Chondrocyte (in vitro differentiated cells): ENCODE data around the gene PCDHB10. TPM values are rescaled to one million over a fixed set of nuclear protein-coding genes. Genes with fewer than 3 reads are reported as not detected.
"Not testable (repeated sequence)": the region's sequence is repeated elsewhere in the genome, so short reads cannot be mapped to it uniquely, and the experiment has no call there.

Source experiments
- DNase-seq: peaks from one replicate; pipeline ENCODE4 v3.0.0; 2021; ENCODE audit warnings: mixed read lengths, low spot score
- H3K27ac Mint-ChIP-seq: one replicate; pipeline ENCODE4 v1.8.0; 2021; ENCODE audit warnings: mild to moderate bottlenecking, moderate library complexity, mixed read lengths; ENCODE audit not compliant: unreplicated experiment
- H3K27me3 Mint-ChIP-seq: 2 replicates; pipeline ENCODE4 v1.8.0; 2021; ENCODE audit warnings: low read depth, mixed read lengths
- H3K36me3 Mint-ChIP-seq: 2 replicates; pipeline ENCODE4 v1.8.0; 2021; ENCODE audit warnings: low read depth, mixed read lengths
- H3K4me1 Mint-ChIP-seq: 2 replicates; pipeline ENCODE4 v1.8.0; 2021; ENCODE audit warnings: low read depth, mild to moderate bottlenecking, mixed read lengths
- H3K4me3 Mint-ChIP-seq: one replicate; pipeline ENCODE4 v1.8.0; 2021; ENCODE audit warnings: mild to moderate bottlenecking, moderate library complexity, mixed read lengths; ENCODE audit not compliant: unreplicated experiment
- H3K9me3 Mint-ChIP-seq: 2 replicates; pipeline ENCODE4 v1.8.0; 2021; ENCODE audit warnings: low read depth, mixed read lengths
- CTCF ChIP-seq: fragments of 200-600 bp; sonication (generic); IDR thresholded peaks from 2 replicates; pipeline ENCODE4 v1.5.0; 2021; ENCODE audit warnings: antibody characterized with exemption, mild to moderate bottlenecking, moderate library complexity
- total RNA-seq: library from RNA; stranded (reverse); gene quantifications from 3 replicates; pipeline ENCODE4 v1.2.1, GENCODE V29; 2021

PCDHB10 gene
- total RNA-seq, 1 donor from 2014 or later, result 3.8 TPM

GRCh38 chr5:141234109-141234667 lies 42.0 kb downstream of the PCDHB10 start:
- Mint-ChIP-seq H3K4me3 (no peak overlapping the region), H3K27me3 (no peaks in the 10 kb centered on the region), H3K27ac (no peak overlapping the region), H3K9me3 (peaks cover 66% of the 10 kb centered on the region), H3K4me1 (no peaks in the 10 kb centered on the region), H3K36me3 (peaks cover 24% of the 10 kb centered on the region)
- DNase-seq, result no peak
- TF ChIP-seq CTCF, result no peak

- H3K27ac Mint-ChIP-seq, H3K27me3 Mint-ChIP-seq, H3K4me3 Mint-ChIP-seq, H3K4me1 Mint-ChIP-seq: not testable (repeated sequence)
- Mint-ChIP-seq H3K9me3 (peaks cover 75% of the 10 kb centered on the region), H3K36me3 (peaks cover 37% of the 10 kb centered on the region)
- peak; percentile 86 for DNase-seq
These were observed 43.8 kb downstream of the PCDHB10 start for GRCh38 chr5:141235922-141236321.

GRCh38 chr5:141236516-141237313 lies 44.6 kb downstream of the PCDHB10 start:
- Mint-ChIP-seq H3K9me3 (peaks cover 70% of the 10 kb centered on the region), H3K36me3 (peaks cover 35% of the 10 kb centered on the region)

GRCh38 chr5:141241496-141241895 lies 49.3 kb downstream of the PCDHB10 start:
- Mint-ChIP-seq H3K27me3 (no peaks in the 10 kb centered on the region), H3K36me3 (peaks cover 37% of the 10 kb centered on the region), H3K9me3 (peaks cover 78% of the 10 kb centered on the region), H3K4me3 (no peak overlapping the region), H3K4me1 (no peaks in the 10 kb centered on the region), H3K27ac (no peak overlapping the region)
- no peak for DNase-seq
- no peak for TF ChIP-seq CTCF

More at GRCh38 chr5:141236516-141237313, 44.6 kb downstream of the PCDHB10 start:
- Mint-ChIP-seq H3K27ac (no peak overlapping the region), H3K27me3 (no peaks in the 10 kb centered on the region), H3K4me1 (no peaks in the 10 kb centered on the region), H3K4me3 (no peak overlapping the region)
- peak; percentile 86 for DNase-seq
- TF ChIP-seq CTCF, result no peak

Other genes with a start within 250 kb of the PCDHB10 start
- 4.9 to 7.1 TPM (median 6.7 TPM) in 3 replicates for gene PCDHAC2, start 225.9 kb upstream of the PCDHB10 start, total RNA-seq
- gene PCDHB1, start 141.0 kb upstream of the PCDHB10 start, total RNA-seq, result 0.05 TPM in 1 of 3 replicates, not detected in the others
- gene PCDHB2, start 97.7 kb upstream of the PCDHB10 start, total RNA-seq, result 60.5 to 90.1 TPM (median 64.5 TPM) in 3 replicates
- 5.6 to 12.1 TPM (median 5.6 TPM) in 3 replicates for gene PCDHB3, start 91.9 kb upstream of the PCDHB10 start, total RNA-seq
- gene PCDHB4, start 70.5 kb upstream of the PCDHB10 start, total RNA-seq, result 2.0 to 5.4 TPM (median 2.0 TPM) in 3 replicates
- 6.6 to 11.4 TPM (median 10.2 TPM) in 3 replicates for gene PCDHB5, start 57.1 kb upstream of the PCDHB10 start, total RNA-seq
- 1.2 to 3.1 TPM (median 1.2 TPM) in 3 replicates for gene PCDHB6, start 42.3 kb upstream of the PCDHB10 start, total RNA-seq
- 1.1 to 2.5 TPM (median 1.2 TPM) in 3 replicates for gene PCDHB7, start 19.7 kb upstream of the PCDHB10 start, total RNA-seq
- 1.1 to 3.1 TPM (median 1.7 TPM) in 3 replicates for gene PCDHB8, start 14.6 kb upstream of the PCDHB10 start, total RNA-seq
- gene PCDHB16, start 10.0 kb upstream of the PCDHB10 start, total RNA-seq, result 4.3 to 6.1 TPM (median 5.9 TPM) in 3 replicates
- 3.1 to 4.8 TPM (median 3.7 TPM) in 3 replicates for gene PCDHB9, start 5.2 kb upstream of the PCDHB10 start, total RNA-seq
- gene PCDHB11, start 7.3 kb downstream of the PCDHB10 start, total RNA-seq, result 0.90 to 2.4 TPM (median 1.3 TPM) in 3 replicates
- gene PCDHB12, start 16.4 kb downstream of the PCDHB10 start, total RNA-seq, result 1.5 to 2.4 TPM (median 1.7 TPM) in 3 replicates
- gene PCDHB13, start 21.6 kb downstream of the PCDHB10 start, total RNA-seq, result 2.4 to 2.9 TPM (median 2.9 TPM) in 3 replicates
- 2.7 to 4.9 TPM (median 4.0 TPM) in 3 replicates for gene PCDHB14, start 31.0 kb downstream of the PCDHB10 start, total RNA-seq
- 1.7 to 4.3 TPM (median 1.9 TPM) in 3 replicates for gene PCDHB15, start 53.0 kb downstream of the PCDHB10 start, total RNA-seq
- gene SLC25A2, start 111.7 kb downstream of the PCDHB10 start, total RNA-seq, result 0.15 to 0.48 TPM (median 0.41 TPM) in 3 replicates
- gene TAF7, start 128.4 kb downstream of the PCDHB10 start, total RNA-seq, result 66.4 to 73.3 TPM (median 69.7 TPM) in 3 replicates
- gene PCDHGA1, start 138.2 kb downstream of the PCDHB10 start, total RNA-seq, result 0.10 to 0.23 TPM (median 0.15 TPM) in 3 replicates
- 0.19 to 0.30 TPM (median 0.23 TPM) in 3 replicates for gene PCDHGA2, start 146.4 kb downstream of the PCDHB10 start, total RNA-seq
- 0.12 to 0.51 TPM (median 0.28 TPM) in 3 replicates for gene PCDHGA3, start 151.5 kb downstream of the PCDHB10 start, total RNA-seq
- 2.4 to 2.7 TPM (median 2.7 TPM) in 3 replicates for gene PCDHGB1, start 157.7 kb downstream of the PCDHB10 start, total RNA-seq
- gene PCDHGA4, start 162.7 kb downstream of the PCDHB10 start, total RNA-seq, result 0.72 to 1.4 TPM (median 0.94 TPM) in 3 replicates
- gene PCDHGB2, start 167.6 kb downstream of the PCDHB10 start, total RNA-seq, result 0.95 to 1.8 TPM (median 1.0 TPM) in 3 replicates
- gene PCDHGA5, start 171.8 kb downstream of the PCDHB10 start, total RNA-seq, result 0.15 to 0.48 TPM (median 0.27 TPM) in 3 replicates
- 0.21 to 0.36 TPM (median 0.30 TPM) in 3 replicates for gene PCDHGB3, start 177.9 kb downstream of the PCDHB10 start, total RNA-seq
- 0.38 to 0.65 TPM (median 0.45 TPM) in 3 replicates for gene PCDHGA6, start 181.5 kb downstream of the PCDHB10 start, total RNA-seq
- gene PCDHGA7, start 190.4 kb downstream of the PCDHB10 start, total RNA-seq, result 0.17 to 0.31 TPM (median 0.28 TPM) in 3 replicates
- 12.6 to 14.2 TPM (median 14.2 TPM) in 3 replicates for gene PCDHGB4, start 195.3 kb downstream of the PCDHB10 start, total RNA-seq
- gene PCDHGA8, start 200.3 kb downstream of the PCDHB10 start, total RNA-seq, result 0.47 to 0.59 TPM (median 0.51 TPM) in 3 replicates
- gene PCDHGB5, start 205.6 kb downstream of the PCDHB10 start, total RNA-seq, result 1.0 to 1.6 TPM (median 1.1 TPM) in 3 replicates
- gene PCDHGA9, start 210.4 kb downstream of the PCDHB10 start, total RNA-seq, result 0.97 to 3.6 TPM (median 1.4 TPM) in 3 replicates
- 52.4 to 64.2 TPM (median 56.8 TPM) in 3 replicates for gene PCDHGB6, start 215.7 kb downstream of the PCDHB10 start, total RNA-seq
- 14.9 to 17.4 TPM (median 15.8 TPM) in 3 replicates for gene PCDHGA10, start 220.6 kb downstream of the PCDHB10 start, total RNA-seq
- 3.5 to 5.4 TPM (median 4.3 TPM) in 3 replicates for gene PCDHGB7, start 225.3 kb downstream of the PCDHB10 start, total RNA-seq
- 1.3 to 2.4 TPM (median 1.4 TPM) in 3 replicates for gene PCDHGA11, start 228.7 kb downstream of the PCDHB10 start, total RNA-seq
- gene PCDHGA12, start 238.2 kb downstream of the PCDHB10 start, total RNA-seq, result 0.64 to 2.2 TPM (median 0.75 TPM) in 3 replicates